GM12875 (cell line): ENCODE results near the gene TAF4B.

Source experiments
- H3K4me3 ChIP-seq: one replicate; pipeline ENCODE4 v1.5.1; 2011; ENCODE audit warnings: low read depth, low read length, control low read depth
- CTCF ChIP-seq: IDR thresholded peaks from 2 replicates; pipeline ENCODE4 v1.5.1; 2011; ENCODE audit warnings: low read depth, mild to moderate bottlenecking, control low read depth, inconsistent platforms, low read length, moderate library complexity, borderline replicate concordance; ENCODE audit not compliant: insufficient read depth

The TAF4B gene

GRCh38 chr18:26332991-26333390 is 106.7 kb downstream of the TAF4B start:
- no peak overlapping the region for H3K4me3 ChIP-seq
- no peak for TF ChIP-seq CTCF

- no peak for TF ChIP-seq CTCF
These were observed 108.9 kb downstream of the TAF4B start for GRCh38 chr18:26335156-26335555.

GRCh38 chr18:26335571-26336487 is 109.6 kb downstream of the TAF4B start:
- TF ChIP-seq CTCF = no peak
- no peak overlapping the region for H3K4me3 ChIP-seq

More at GRCh38 chr18:26335156-26335555, 108.9 kb downstream of the TAF4B start:
- no peak overlapping the region for H3K4me3 ChIP-seq

GRCh38 chr18:26336572-26336971 is 110.3 kb downstream of the TAF4B start:
- no peak for TF ChIP-seq CTCF

GRCh38 chr18:26342646-26343045 is 116.4 kb downstream of the TAF4B start:
- no peak for TF ChIP-seq CTCF
- H3K4me3 ChIP-seq = no peak overlapping the region

More at GRCh38 chr18:26336572-26336971, 110.3 kb downstream of the TAF4B start:
- H3K4me3 ChIP-seq = no peak overlapping the region

GRCh38 chr18:26350961-26351360 is 124.7 kb downstream of the TAF4B start:
- H3K4me3 ChIP-seq = no peak overlapping the region
- TF ChIP-seq CTCF = no peak

- no peak for TF ChIP-seq CTCF
These were observed 130.0 kb downstream of the TAF4B start for GRCh38 chr18:26356045-26356785.

More at GRCh38 chr18:26356045-26356785, 130.0 kb downstream of the TAF4B start:
- no peak overlapping the region for H3K4me3 ChIP-seq
